MM.1S (cell line): ENCODE results near the gene OR13C3.

Experiments
- CTCF ChIP-seq: fragments of 300-600 bp; sonication (generic); IDR thresholded peaks from 2 replicates; pipeline ENCODE4 v1.5.1; 2016; ENCODE audit warnings: antibody characterized with exemption, low read length, mixed read lengths
- EZH2 ChIP-seq: fragments of 300-600 bp; sonication (generic); optimal IDR thresholded peaks from 2 replicates; pipeline ENCODE3; 2017; ENCODE audit warnings: low read depth, mild to moderate bottlenecking, antibody characterized with exemption, low read length, mixed read lengths
- EZH2phosphoT487 ChIP-seq: fragments of 300-600 bp; sonication (generic); IDR thresholded peaks from 2 replicates; pipeline ENCODE4 v1.6.1; 2018; ENCODE audit warnings: antibody characterized with exemption, low read length

DNA sequence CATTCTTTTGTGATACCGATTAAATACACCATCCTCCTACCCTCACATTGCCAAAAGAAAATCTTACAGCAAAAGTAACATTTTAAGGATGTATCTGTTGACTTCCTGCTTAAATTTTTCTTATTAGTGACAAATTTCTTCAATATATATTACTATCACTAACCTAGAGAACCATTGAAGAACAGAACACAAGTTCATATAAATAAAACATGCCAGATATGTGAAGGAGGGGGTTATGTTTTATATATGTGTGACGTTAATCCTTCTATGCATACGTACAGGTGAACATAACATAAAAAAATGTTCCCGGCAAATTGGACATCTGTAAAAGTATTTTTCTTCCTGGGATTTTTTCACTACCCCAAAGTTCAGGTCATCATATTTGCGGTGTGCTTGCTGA, 32.7 kb downstream of the OR13C3 start, which contains the start of gene OR13F1:
- TF ChIP-seq CTCF = no peak
- TF ChIP-seq EZH2 = no peak
- TF ChIP-seq EZH2phosphoT487 = no peak
